GM12872 (cell line): ENCODE data around the gene SGCA.

Experiments used
- CTCF ChIP-seq: IDR thresholded peaks from 3 replicates; pipeline ENCODE4 v1.5.1; 2011; ENCODE audit warnings: low read depth, mild to moderate bottlenecking, low read length, moderate library complexity; ENCODE audit not compliant: insufficient read depth

Gene SGCA

DNA sequence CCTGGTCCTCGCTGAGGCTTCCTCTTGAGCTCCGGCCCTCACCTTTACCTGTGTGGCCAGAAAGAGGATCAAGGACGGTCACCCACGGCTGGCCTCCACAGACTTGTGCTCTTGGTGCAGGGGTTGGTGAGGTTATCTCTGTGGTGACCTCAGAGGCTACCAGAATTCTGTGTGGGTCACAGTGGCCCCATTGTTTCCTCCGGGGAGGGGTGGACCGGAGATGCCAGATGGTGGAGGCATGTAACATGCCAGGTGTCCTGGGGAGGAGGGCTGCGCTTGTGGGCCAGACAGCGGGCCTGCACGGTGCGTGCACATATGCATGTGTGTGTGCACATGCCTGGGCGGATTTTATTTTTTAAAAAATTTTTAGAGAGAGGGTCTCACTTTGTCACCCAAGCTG is 6.3 kb downstream of the SGCA start:
- no peak for TF ChIP-seq CTCF

- TF ChIP-seq CTCF = no peak
Observed at GRCh38 chr17:50172936-50173334, 7.1 kb downstream of the SGCA start.

- TF ChIP-seq CTCF = no peak
Observed at GRCh38 chr17:50173335-50173941, 7.6 kb downstream of the SGCA start.

DNA sequence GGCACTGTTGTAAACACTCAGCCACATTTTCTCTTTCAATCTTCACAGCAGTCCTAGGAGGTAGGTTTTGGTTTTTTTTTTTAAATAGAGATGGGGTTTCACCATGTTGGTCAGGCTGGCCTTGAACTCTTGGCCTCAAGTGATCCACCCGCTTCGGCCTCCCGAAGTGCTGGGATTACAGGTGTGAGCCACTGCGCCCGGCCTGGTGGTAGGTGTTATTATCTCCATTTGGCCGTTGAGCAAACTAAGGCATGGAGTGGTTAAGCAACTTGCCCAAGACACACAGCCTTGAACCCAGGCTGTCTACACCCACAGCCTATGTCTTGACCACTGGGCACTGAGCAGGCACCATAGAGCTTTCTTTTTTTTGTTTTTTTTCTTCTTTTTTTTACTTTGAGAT is 8.6 kb downstream of the SGCA start:
- TF ChIP-seq CTCF = no peak

- TF ChIP-seq CTCF = no peak
Observed at GRCh38 chr17:50175035-50175807, 9.4 kb downstream of the SGCA start.

DNA sequence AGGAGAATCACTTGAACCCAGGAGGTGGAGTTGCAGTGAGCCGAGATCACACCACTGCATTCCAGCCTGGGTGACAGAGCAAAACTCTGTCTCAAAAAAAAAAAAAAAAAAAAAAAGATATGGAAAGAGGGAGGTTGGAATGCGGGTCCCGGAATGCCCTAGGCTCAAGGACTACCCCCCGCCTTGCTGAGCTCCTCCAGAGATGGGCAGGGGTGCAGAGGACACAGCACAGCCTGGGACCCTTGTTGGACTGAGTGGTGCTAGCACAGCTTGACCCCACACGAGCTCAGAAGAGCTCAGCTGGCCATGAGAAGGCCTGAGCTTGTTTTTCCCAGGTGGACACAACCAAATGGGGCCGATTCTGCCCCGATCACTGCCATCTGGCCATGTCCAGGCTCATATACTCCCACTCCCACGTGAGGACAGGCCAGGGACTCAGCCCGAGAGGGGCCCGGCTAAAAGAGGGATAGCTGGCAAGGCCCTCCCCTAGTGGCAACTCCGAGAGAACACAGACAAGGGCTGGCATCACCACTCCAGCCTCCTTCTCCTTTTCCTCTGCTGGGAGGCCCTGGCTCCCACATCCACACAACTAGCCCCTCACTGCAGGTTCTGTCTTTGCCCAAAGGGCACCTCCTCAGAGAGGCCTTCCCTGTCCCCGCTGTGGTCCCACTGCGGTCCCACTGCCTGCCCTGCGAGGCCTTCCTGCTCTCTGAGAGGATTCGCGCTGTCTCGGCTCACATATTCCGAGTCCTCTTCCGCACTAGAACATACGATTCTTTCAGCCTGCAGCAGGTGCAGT is 11.0 kb downstream of the SGCA start:
- TF ChIP-seq CTCF = no peak

DNA sequence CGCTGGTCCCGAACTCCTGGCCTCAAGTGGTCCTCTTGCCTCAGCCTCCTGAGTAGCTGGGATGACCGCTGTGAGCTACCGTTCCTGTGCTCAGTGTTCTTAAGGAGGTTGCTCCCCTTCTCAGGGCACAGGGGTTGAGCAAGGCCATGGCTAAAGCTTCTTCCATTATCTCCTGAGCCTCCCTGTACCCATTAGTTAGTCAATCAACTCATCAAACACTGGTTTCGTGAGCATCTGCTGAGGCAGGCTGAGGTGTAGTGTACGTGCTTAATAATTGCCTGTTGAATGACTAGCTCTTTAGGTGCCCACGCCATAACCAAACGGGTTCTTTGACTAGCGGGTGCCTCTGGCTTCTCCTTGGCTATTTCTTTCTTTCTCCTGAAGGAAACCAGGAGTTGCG is 11.7 kb downstream of the SGCA start:
- no peak for TF ChIP-seq CTCF
